NCI-H82 (cell line): ENCODE measurements around the gene ST3GAL6.
"Not testable (repeated sequence)": the region's sequence is repeated elsewhere in the genome, so short reads cannot be mapped to it uniquely, and the experiment has no call there.

ENCODE experiments used
- DNase-seq: peaks from one replicate; lab custom pipeline; 2025; lab: John Stamatoyannopoulos, UW

Gene ST3GAL6

GRCh38 chr3:98805571-98805970 lies 42.4 kb downstream of the ST3GAL6 start:
- DNase-seq = no peak

DNA sequence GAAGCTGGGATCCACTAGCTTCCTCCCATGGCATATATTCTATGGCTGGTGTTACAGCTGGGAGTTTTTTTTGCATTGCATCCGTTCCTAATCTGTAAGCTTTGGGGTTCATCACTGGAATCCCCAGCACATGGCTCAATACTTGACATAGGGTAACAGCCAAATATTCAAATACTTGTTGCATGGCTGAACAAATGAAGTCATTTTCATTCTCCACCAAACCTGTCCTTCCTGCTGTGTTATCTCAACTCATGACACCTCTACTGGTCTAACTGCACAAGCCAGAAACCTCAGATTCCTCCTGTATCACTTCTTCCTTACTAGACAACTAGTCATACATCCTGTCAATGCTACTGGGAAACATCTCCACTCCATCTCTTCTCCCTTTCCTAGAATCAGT lies 43.4 kb downstream of the ST3GAL6 start:
- DNase-seq = no peak

- no peak for DNase-seq
Observed at GRCh38 chr3:98807011-98807410, 43.9 kb downstream of the ST3GAL6 start.

- no peak for DNase-seq
Observed at GRCh38 chr3:98807561-98807960, 44.4 kb downstream of the ST3GAL6 start.

- no peak for DNase-seq
Observed at GRCh38 chr3:98808071-98808470, 44.9 kb downstream of the ST3GAL6 start.

GRCh38 chr3:98809557-98809956 lies 46.4 kb downstream of the ST3GAL6 start:
- DNase-seq = no peak

DNA sequence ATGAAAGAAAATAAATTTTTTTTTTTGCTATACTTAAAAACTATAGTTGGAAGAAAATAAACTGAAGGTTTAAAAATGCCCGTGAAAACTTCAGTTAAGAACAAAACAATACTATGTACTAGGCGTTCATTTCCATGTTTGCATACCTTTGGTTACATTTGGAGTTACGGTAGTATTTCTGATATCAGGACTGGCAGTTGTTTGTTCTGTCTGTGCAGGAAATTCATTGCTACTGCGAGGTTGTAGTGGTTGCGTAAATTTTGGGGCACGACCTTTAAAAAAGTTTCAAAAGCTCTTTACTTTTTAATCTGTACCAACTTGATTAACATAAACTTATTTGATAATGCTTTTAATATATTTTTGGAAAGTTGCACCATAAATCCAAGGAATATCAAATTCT lies 47.9 kb downstream of the ST3GAL6 start:
- DNase-seq = no peak

DNA sequence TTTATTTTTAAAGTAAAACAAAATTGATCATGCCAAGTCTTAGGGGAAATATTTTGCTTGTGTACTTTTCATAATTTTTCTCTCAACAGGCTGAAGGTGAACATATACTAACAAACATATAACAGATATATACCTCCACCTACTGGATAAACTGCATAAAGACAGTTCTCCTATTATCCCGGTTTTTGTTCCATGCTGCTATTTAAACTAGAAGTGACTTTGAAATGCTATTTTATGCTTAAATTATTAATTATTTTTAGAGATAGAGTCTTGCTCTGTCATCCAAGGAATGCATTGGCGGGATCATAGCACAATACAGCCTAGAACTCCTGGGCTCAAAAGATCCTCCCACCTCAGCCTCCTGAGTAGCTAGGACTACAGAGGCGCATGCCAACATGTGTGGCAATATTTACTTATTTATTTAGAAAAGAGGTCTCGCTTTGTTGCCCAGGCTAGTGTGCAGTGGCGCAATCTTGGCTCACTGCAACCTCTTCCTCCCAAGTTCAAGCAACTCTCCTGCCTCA lies 49.8 kb downstream of the ST3GAL6 start:
- peak; percentile 62 for DNase-seq

DNA sequence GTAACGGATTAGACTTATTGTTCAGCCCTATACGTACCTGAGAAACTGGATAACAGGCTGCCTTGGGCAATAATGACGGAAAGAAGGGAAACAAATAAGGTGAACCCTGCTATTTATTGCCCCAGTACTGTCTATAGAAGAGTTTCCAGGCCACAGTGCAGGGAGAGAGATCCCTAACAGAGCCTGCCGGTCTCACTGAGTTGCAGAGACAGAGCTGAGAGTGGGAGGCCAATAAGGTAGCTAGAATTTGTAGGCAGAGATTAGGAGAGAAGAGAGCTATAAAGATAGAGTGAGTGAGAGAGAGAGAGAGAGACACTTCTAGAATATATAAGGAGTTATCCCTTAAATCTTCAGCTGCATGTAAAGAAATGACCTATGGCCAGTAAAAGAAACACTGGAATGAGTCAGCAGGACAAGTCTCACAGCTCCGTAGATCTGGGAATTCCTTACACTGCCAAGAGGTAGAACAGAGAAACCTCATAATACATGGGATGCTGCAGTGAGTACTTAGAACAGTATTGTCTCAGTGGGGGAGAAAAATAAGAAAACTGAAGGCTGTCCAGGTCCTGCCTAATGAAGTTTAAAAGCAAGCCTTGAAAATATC lies 51.8 kb downstream of the ST3GAL6 start:
- DNase-seq = no peak

DNA sequence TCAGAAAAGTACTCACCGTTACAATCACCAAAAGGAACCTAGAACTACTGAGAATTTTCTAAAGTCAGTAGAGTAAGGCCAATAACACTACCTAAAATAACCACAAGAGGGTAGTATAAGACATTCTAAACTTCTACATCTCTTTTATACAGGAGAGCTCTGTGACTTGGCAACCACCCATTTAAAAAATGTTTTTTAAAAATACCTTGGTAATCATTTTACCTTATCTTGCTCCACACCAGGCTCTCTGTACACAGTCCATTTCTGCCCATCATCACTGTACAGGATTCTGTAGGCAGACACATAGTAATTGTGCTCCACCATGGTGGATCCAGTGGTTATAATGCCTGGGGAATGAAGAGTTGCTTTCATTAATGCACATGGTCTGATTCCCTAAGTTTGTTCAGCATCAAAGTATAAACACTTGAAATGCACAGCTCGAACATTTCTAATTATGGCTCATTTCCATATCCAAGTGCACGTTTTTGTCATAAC lies 54.5 kb downstream of the ST3GAL6 start:
- DNase-seq = peak; percentile 81

- DNase-seq = peak; percentile 14
Observed at GRCh38 chr3:98821063-98821462, 57.9 kb downstream of the ST3GAL6 start.

GRCh38 chr3:98823791-98824190 lies 60.7 kb downstream of the ST3GAL6 start:
- peak; percentile 58 for DNase-seq

DNA sequence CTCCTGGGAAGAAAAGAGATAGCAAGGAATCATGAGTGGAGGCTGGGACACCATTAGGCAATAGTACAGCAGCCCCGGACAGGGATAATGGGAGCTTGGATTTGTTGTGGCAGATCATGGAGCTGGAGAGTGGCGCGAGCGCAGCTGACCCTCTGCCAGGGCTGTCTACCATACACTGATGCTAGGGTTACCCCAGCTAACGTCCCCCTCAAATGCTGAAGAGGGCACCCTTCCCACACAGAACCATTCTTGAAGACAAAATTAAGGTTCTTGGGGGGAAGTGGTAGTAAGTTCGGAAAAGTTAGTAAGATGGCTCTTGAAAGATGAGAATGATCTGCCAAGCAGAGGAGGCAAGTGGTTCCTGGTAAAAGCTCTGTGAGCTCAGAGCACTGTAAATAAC lies 61.1 kb downstream of the ST3GAL6 start:
- peak; percentile 58 for DNase-seq

DNA sequence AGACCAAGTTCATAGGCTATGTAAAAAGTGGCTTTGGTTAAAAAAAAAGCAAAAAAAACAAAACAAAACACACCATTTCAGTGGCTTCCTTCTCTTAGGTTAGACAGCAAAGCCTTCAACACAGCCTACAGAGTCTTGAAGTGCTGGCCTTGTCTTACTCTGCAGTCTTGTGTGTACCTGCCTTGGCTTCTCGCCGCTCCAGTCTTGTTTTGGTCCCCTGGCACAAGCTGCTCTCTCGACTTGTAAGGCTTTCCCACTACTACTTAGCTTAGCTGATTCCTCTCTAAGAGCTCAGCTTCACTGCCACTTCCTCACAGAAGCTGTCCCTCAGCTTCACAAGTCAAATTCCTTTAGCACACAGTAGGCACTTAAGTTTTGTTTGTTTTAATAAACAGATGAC lies 63.0 kb downstream of the ST3GAL6 start:
- peak; percentile 20 for DNase-seq

DNA sequence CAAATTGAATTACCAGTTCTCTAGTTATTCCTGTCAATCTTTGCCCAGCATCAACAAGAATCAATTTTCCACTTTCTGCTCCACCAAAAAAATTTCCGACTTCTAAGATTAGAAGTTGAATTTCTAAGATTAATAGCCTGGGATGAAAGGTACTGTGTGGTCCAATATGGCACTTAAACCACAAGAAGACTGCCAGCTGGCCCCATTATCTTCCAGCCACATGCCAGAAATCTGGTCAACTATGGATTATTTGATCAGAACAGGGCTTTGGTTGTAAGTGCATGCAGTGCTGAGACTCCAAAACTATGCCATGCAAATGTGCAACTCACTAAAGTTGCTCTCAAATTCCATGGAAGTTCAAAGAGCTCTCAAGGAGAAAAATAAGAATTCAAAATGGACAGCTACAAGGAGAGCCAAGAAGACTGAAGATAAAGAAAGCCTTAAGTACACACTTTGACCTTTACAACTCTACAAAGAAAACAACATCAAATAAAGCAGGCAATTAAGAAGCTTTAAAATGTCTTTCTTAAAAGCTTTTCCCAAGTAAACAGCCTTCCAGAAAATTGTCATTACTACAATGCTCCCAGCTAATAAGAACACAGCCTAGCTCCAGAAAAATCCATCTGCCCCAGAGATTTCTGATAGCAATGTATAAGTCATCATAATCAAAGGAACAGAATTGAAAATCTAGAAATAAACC lies 64.2 kb downstream of the ST3GAL6 start:
- DNase-seq = peak; percentile 72

- no peak for DNase-seq
Observed at GRCh38 chr3:98829246-98829832, 66.2 kb downstream of the ST3GAL6 start.

DNA sequence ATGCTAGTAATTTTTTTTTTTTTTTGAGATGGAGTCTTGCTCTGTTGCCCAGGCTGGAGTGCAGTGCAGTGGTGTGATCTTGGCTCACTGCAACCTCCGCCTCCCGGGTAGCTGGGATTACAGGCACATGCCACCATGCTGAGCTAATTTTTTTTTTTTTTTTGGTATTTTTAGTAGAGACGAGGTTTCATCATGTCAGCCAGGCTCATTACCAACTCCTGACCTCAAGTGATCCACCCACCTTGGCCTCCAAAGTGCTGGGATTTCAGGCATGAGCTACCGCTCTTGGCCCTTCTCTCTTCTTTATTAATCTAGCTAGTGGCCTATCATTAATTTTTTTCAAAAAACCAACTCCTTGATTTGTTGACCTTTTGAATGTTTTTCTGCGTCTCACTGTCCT lies 67.9 kb downstream of the ST3GAL6 start:
- DNase-seq = not testable (repeated sequence)

DNA sequence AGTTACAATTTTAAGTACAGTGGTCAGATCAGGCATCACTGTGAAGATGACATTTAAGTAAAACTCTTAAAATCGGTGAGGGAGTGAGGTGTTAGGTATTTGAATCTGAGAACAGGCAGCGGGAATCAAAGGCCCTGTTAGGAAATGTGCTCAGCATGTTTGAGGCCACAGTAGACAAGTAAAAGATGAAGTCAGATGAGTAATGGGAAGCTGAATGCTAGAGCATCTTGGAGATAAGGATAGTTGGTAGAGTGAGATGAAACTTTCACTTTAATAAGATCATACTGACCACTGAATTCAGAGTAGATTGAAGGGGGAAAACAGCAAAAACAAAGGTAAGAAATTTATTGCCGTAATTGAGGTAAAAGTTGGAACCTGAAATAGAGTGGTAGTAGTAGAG lies 76.7 kb downstream of the ST3GAL6 start:
- no peak for DNase-seq

DNA sequence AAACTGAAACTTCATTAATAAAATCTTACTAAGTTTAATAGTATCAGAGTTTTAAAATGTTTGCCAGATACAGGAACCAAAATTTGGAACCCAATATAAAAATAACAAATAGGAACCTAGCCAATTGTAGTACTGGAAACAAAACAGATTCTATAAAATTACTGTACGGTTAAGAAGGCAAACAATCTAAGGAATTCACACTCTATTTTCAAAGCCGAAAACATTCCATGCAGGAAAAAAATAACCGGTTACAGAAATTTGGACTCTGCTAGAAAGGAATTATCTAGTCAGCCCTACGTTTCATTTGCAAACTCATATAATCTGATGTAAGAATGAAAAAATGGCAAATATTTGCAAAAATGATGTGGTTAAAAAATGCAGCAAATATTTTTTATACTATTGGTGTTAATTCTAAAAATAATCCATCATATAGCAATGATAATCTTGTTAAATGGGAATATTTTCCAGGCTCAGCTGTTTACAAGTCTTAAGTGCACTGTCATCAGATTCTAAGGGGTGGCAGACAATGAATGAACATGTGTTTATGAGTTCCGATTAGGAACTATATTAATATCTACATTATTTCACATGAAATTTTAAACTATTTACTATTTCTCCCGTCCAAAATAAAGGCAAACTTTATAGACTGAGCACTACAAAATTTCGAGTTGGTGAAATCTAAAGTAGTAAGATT lies 80.3 kb downstream of the ST3GAL6 start:
- peak; percentile 19 for DNase-seq
